HG03457 (cell line): ENCODE measurements around the gene CCDC32.
"Not testable (repeated sequence)": the region's sequence is repeated elsewhere in the genome, so short reads cannot be mapped to it uniquely, and the experiment has no call there.

Source experiments
- ATAC-seq: cut with Tn5 transposase; IDR thresholded peaks from one replicate; pipeline ENCODE4 v1.9.1; 2021; ENCODE audit warnings: moderate number of reproducible peaks; ENCODE audit not compliant: unreplicated experiment

Gene CCDC32

GRCh38 chr15:40564591-40565332, at the start of gene CCDC32:
Gene CCDC32, minus strand, starts transcription at chr15:40565042. Its CDS starts 2,027 bp downstream, at chr15:40563015.
- ATAC-seq: peak; percentile 82

- ATAC-seq: no peak
Observed at GRCh38 chr15:40613080-40613479, 48.2 kb upstream of the CCDC32 start.

- no peak for ATAC-seq
Observed at GRCh38 chr15:40603935-40604334, 39.1 kb upstream of the CCDC32 start.

GRCh38 chr15:40600956-40601355, 36.1 kb upstream of the CCDC32 start:
- no peak for ATAC-seq

GRCh38 chr15:40598672-40599071, 33.8 kb upstream of the CCDC32 start:
- ATAC-seq: no peak

- no peak for ATAC-seq
Observed at GRCh38 chr15:40598126-40598525, 33.3 kb upstream of the CCDC32 start.

GRCh38 chr15:40597024-40597423, 32.2 kb upstream of the CCDC32 start:
- ATAC-seq: no peak

- no peak for ATAC-seq
Observed at GRCh38 chr15:40595773-40596172, 30.9 kb upstream of the CCDC32 start.

- ATAC-seq: no peak
Observed at GRCh38 chr15:40595219-40595618, 30.4 kb upstream of the CCDC32 start.

GRCh38 chr15:40594429-40594836, 29.6 kb upstream of the CCDC32 start:
- ATAC-seq: peak; percentile 32

GRCh38 chr15:40593588-40594428, 29.0 kb upstream of the CCDC32 start, which contains the start of gene KNL1:
Gene KNL1, plus strand, starts transcription at chr15:40594249. Its CDS starts 8,683 bp downstream, at chr15:40602932.
- peak; percentile 53 for ATAC-seq

GRCh38 chr15:40593165-40593564, 28.3 kb upstream of the CCDC32 start:
- ATAC-seq: no peak

GRCh38 chr15:40591389-40591788, 26.5 kb upstream of the CCDC32 start:
- ATAC-seq: no peak

GRCh38 chr15:40590667-40591050, 25.8 kb upstream of the CCDC32 start:
- ATAC-seq: no peak

- ATAC-seq: no peak
Observed at GRCh38 chr15:40584191-40584590, 19.3 kb upstream of the CCDC32 start.

GRCh38 chr15:40582726-40583246, 17.9 kb upstream of the CCDC32 start:
- ATAC-seq: no peak

GRCh38 chr15:40581796-40582195, 17.0 kb upstream of the CCDC32 start:
- ATAC-seq: not testable (repeated sequence)

- ATAC-seq: no peak
Observed at GRCh38 chr15:40578892-40579291, 14.1 kb upstream of the CCDC32 start.

- ATAC-seq: not testable (repeated sequence)
Observed at GRCh38 chr15:40576914-40577313, 12.1 kb upstream of the CCDC32 start.

GRCh38 chr15:40575113-40575512, 10.3 kb upstream of the CCDC32 start:
- ATAC-seq: no peak

- no peak for ATAC-seq
Observed at GRCh38 chr15:40569129-40569953, 4.5 kb upstream of the CCDC32 start, which contains the start of gene RPUSD2. Gene RPUSD2, plus strand, starts transcription at chr15:40569299. Its CDS starts 39 bp downstream, at chr15:40569338.
